AG09319 (cell line): Measurements from ENCODE around the gene JAZF1.

Experiments
- DNase-seq: peaks from one replicate; pipeline ENCODE4 v3.0.0-alpha.2; 2010; ENCODE audit warnings: low read depth; ENCODE audit errors: extremely low read depth
- CTCF ChIP-seq: IDR thresholded peaks from 2 replicates; pipeline ENCODE4 v1.5.1; 2011; ENCODE audit warnings: low read depth, mild to moderate bottlenecking, inconsistent platforms, low read length, moderate library complexity

JAZF1 gene

GRCh38 chr7:28045592-28045991, 135.0 kb downstream of the JAZF1 start:
- no peak for TF ChIP-seq CTCF
- no peak for DNase-seq

- no peak for DNase-seq
- TF ChIP-seq CTCF, result no peak
Measured at GRCh38 chr7:28044825-28045224, 135.8 kb downstream of the JAZF1 start.

- DNase-seq, result no peak
- no peak for TF ChIP-seq CTCF
Measured at GRCh38 chr7:28042721-28043120, 137.9 kb downstream of the JAZF1 start.

GRCh38 chr7:28041508-28042314, 138.9 kb downstream of the JAZF1 start:
- DNase-seq, result peak; percentile 54
- no peak for TF ChIP-seq CTCF

GRCh38 chr7:28038175-28038797, 142.3 kb downstream of the JAZF1 start:
- no peak for DNase-seq
- TF ChIP-seq CTCF, result no peak

GRCh38 chr7:28037220-28038010, 143.2 kb downstream of the JAZF1 start:
- peak; percentile 81 for DNase-seq
- no peak for TF ChIP-seq CTCF

GRCh38 chr7:28036696-28037095, 143.9 kb downstream of the JAZF1 start:
- TF ChIP-seq CTCF, result no peak
- DNase-seq, result no peak
